ENCODE data around the gene ZFX.

ZFX gene

DNA sequence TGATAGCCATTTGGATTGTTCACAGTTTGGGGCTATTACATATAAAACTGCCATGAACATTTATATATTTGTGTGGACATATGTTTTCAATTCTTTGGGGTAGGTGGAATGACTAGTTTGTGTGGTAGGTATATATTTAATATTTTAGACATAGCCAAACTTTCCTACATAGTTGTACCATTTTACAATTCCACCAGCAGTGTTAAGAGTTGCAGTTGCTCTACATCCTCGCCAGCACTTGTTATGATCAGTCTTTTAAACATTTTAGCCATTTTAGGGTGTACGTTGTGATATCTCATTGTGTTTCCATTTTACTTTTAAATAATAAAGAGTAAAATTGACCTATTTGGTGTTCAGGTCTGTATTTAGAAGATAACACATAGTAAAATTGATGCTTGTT lies 76.6 kb downstream of the ZFX start:
- in situ Hi-C loops (cut with HindIII; ENCODE audit: low sequenced_read_pairs): no loop called here
- no peak for DNase-seq (ENCODE audit: low read depth, low spot score)
- H3K4me3 ChIP-seq (ENCODE audit: low read depth, low read length): no peak overlapping the region
- TF ChIP-seq, protein P1, sequence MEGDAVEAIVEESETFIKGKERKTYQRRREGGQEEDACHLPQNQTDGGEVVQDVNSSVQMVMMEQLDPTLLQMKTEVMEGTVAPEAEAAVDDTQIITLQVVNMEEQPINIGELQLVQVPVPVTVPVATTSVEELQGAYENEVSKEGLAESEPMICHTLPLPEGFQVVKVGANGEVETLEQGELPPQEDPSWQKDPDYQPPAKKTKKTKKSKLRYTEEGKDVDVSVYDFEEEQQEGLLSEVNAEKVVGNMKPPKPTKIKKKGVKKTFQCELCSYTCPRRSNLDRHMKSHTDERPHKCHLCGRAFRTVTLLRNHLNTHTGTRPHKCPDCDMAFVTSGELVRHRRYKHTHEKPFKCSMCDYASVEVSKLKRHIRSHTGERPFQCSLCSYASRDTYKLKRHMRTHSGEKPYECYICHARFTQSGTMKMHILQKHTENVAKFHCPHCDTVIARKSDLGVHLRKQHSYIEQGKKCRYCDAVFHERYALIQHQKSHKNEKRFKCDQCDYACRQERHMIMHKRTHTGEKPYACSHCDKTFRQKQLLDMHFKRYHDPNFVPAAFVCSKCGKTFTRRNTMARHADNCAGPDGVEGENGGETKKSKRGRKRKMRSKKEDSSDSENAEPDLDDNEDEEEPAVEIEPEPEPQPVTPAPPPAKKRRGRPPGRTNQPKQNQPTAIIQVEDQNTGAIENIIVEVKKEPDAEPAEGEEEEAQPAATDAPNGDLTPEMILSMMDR (IDR thresholded peaks at IDR 0.05; ENCODE audit: low read depth, low read length): no peak

DNA sequence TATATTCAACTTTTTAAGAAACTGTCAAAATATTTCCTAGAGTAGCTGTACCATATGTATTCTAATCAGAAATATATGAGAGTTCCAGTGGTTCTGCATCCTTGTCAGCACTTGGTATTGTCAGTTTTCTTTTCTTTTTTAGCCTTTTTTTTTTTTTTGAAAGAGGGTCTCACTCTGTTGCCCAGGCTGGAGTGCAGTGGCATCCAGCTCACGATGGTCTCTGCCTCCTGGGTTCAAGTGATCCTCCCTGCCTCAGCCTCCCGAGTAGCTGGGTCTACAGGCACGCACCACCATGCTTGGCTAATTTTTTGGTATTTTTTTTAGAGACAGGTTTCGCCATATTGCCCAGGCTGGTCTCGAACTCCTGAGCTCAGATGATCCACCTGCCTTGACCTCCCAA lies 79.1 kb downstream of the ZFX start:
- in situ Hi-C loops (cut with HindIII; ENCODE audit: low sequenced_read_pairs): no loop called here

DNA sequence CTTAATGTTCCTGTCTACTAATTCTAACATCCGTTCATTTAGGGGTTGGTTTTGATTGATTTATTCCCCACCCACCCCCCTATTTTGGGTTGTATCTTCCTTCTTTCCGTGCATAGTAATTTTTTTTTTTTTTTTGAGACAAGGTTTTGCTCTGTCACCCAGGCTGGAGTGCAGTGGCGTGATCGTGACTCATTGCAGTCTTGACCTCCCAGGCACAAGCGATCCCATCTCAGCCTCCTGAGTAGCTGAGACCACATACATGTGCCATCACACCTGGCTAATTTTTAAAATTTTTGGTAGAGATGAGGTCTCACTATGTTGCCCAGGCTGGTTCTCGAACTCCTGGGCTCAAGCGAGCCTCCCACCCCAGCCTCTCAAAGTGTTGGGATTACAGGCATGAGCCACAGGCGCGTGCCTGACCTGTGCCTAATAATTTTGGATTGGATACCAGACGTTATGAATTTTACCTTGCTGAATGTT lies 79.9 kb downstream of the ZFX start:
- DNase-seq (ENCODE audit: low read depth, low spot score): no peak
- TF ChIP-seq, protein P1 (IDR thresholded peaks at IDR 0.05; ENCODE audit: low read depth, low read length): no peak
- in situ Hi-C loops (cut with HindIII; ENCODE audit: low sequenced_read_pairs): no loop called here

More for the DNA sequence above, 79.1 kb downstream of the ZFX start:
- DNase-seq (ENCODE audit: low read depth, low spot score): no peak
- no peak overlapping the region for H3K4me3 ChIP-seq (ENCODE audit: low read depth, low read length)
- TF ChIP-seq, protein P1 (IDR thresholded peaks at IDR 0.05; ENCODE audit: low read depth, low read length): no peak

GRCh38 chrX:24229976-24230375 lies 80.4 kb downstream of the ZFX start:
- H3K4me3 ChIP-seq (ENCODE audit: low read depth, low read length): no peak overlapping the region
- in situ Hi-C loops (cut with HindIII; ENCODE audit: low sequenced_read_pairs): no loop called here
- no peak for DNase-seq (ENCODE audit: low read depth, low spot score)
- TF ChIP-seq, protein P1 (IDR thresholded peaks at IDR 0.05; ENCODE audit: low read depth, low read length): no peak

More for the DNA sequence above, 79.9 kb downstream of the ZFX start:
- no peak overlapping the region for H3K4me3 ChIP-seq (ENCODE audit: low read depth, low read length)

GRCh38 chrX:24231131-24231540 lies 81.6 kb downstream of the ZFX start:
- in situ Hi-C loops (cut with HindIII; ENCODE audit: low sequenced_read_pairs): no loop called here
- TF ChIP-seq, protein P1 (IDR thresholded peaks at IDR 0.05; ENCODE audit: low read depth, low read length): no peak
- H3K4me3 ChIP-seq (ENCODE audit: low read depth, low read length): no peak overlapping the region
- peak; percentile 83 for DNase-seq (ENCODE audit: low read depth, low spot score)

DNA sequence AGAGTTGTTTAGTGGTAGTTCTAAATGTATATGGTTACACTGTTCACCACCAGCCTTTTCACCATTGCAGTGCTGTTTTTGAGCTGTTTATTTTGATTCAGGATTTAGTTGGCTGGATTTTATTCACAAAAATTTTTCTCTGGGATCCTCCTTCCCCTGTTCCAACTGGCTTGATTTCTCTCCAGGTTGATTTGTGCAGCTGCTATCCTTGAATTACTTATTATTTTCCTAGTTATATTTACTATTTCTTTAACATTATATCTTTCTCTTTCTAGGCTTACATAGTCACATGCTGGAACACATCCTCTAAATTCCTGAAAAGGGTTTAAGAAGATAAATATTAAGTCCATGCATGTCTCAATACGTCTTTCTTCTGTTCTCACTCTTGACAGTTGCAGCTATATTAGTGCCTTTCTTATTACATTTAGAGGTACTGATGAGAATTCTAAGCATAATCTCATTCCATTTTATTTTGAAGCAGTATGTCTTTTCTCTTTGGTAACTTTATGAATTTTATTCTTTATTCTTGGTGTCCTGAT lies 82.2 kb downstream of the ZFX start:
- DNase-seq (ENCODE audit: low read depth, low spot score): no peak
- H3K4me3 ChIP-seq (ENCODE audit: low read depth, low read length): no peak overlapping the region
- TF ChIP-seq, protein P1 (IDR thresholded peaks at IDR 0.05; ENCODE audit: low read depth, low read length): no peak
- in situ Hi-C loops (cut with HindIII; ENCODE audit: low sequenced_read_pairs): no loop called here

All from astrocyte of the spinal cord (primary cell).